ENCODE results near the gene TOM1. TPM values are rescaled to one million over a fixed set of nuclear protein-coding genes. Genes with fewer than 3 reads are reported as not detected.

Gene TOM1
- total and polyA plus RNA-seq, 2 of the 13 experiments (the other 11 are each of a cell fraction or from before 2014, with no cell fraction given) = 30.8 to 87.3 TPM

- TF ChIP-seq SNAPC4 (CRISPR knock-in tag; IDR thresholded peaks at IDR 0.05) (no peak), IKZF1 (IDR thresholded peaks at IDR 0.05) (no peak), SRSF4 (IDR thresholded peaks at IDR 0.05; ENCODE audit: low read depth, low read length, poor library complexity, severe bottlenecking) (no peak), CBFB (CRISPR knock-in tag; IDR thresholded peaks at IDR 0.05) (peak; percentile 60), SMC3 (IDR thresholded peaks at IDR 0.05; ENCODE audit: low read length) (no peak), TGIF2 (CRISPR knock-in tag; IDR thresholded peaks at IDR 0.05) (peak; percentile 36; the same call in 1 of the 2 replicates), ATF4 (CRISPR knock-in tag; IDR thresholded peaks at IDR 0.05) (peak in 1 of 2 experiments; percentile 51; a peak in 1 of 4 replicates), ZNF672 (CRISPR knock-in tag; IDR thresholded peaks at IDR 0.05) (no peak), ZNF552 (CRISPR knock-in tag; IDR thresholded peaks at IDR 0.05; ENCODE audit: borderline replicate concordance) (no peak), SNAI1 (CRISPR knock-in tag; IDR thresholded peaks at IDR 0.05; ENCODE audit: borderline replicate concordance) (no peak), KDM3A (CRISPR knock-in tag; IDR thresholded peaks at IDR 0.05; ENCODE audit: low read depth) (peak; percentile 55), ZFX (CRISPR knock-in tag; IDR thresholded peaks at IDR 0.05; ENCODE audit: low read depth) (peak; percentile 100), MAFG (CRISPR knock-in tag; IDR thresholded peaks at IDR 0.05) (no peak), ZNF30 (CRISPR knock-in tag; IDR thresholded peaks at IDR 0.05) (0 out of 2 replicates have a peak, but pooled peaks have one; percentile 27), U2AF1 (optimal IDR thresholded peaks at IDR 0.05; ENCODE audit: low read depth, low read length) (no peak), RNF2 (conservative IDR thresholded peaks at IDR 0.05; ENCODE audit: low read depth) (no peak)
- TF ChIP-seq, protein P1, sequence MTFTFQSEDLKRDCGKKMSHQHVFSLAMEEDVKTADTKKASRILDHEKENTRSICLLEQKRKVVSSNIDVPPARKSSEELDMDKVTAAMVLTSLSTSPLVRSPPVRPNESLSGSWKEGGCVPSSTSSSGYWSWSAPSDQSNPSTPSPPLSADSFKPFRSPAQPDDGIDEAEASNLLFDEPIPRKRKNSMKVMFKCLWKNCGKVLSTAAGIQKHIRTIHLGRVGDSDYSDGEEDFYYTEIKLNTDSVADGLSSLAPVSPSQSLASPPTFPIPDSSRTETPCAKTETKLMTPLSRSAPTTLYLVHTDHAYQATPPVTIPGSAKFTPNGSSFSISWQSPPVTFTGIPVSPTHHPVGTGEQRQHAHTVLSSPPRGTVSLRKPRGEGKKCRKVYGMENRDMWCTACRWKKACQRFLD (CRISPR knock-in tag; IDR thresholded peaks at IDR 0.05; ENCODE audit: borderline replicate concordance) = peak; percentile 44; the same call in 1 of the 2 replicates
- TF ChIP-seq, protein P2, sequence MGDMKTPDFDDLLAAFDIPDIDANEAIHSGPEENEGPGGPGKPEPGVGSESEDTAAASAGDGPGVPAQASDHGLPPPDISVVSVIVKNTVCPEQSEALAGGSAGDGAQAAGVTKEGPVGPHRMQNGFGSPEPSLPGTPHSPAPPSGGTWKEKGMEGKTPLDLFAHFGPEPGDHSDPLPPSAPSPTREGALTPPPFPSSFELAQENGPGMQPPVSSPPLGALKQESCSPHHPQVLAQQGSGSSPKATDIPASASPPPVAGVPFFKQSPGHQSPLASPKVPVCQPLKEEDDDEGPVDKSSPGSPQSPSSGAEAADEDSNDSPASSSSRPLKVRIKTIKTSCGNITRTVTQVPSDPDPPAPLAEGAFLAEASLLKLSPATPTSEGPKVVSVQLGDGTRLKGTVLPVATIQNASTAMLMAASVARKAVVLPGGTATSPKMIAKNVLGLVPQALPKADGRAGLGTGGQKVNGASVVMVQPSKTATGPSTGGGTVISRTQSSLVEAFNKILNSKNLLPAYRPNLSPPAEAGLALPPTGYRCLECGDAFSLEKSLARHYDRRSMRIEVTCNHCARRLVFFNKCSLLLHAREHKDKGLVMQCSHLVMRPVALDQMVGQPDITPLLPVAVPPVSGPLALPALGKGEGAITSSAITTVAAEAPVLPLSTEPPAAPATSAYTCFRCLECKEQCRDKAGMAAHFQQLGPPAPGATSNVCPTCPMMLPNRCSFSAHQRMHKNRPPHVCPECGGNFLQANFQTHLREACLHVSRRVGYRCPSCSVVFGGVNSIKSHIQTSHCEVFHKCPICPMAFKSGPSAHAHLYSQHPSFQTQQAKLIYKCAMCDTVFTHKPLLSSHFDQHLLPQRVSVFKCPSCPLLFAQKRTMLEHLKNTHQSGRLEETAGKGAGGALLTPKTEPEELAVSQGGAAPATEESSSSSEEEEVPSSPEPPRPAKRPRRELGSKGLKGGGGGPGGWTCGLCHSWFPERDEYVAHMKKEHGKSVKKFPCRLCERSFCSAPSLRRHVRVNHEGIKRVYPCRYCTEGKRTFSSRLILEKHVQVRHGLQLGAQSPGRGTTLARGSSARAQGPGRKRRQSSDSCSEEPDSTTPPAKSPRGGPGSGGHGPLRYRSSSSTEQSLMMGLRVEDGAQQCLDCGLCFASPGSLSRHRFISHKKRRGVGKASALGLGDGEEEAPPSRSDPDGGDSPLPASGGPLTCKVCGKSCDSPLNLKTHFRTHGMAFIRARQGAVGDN (CRISPR knock-in tag; IDR thresholded peaks at IDR 0.05) = peak; percentile 87
These were observed 42.1 kb upstream of the TOM1 start, which contains the start of gene HMGXB4 (continued) for GRCh38 chr22:35257321-35258190.
